OCI-LY3 (cell line): ENCODE results near the gene COMMD2.
A peak's percentile ranks its signal among the peaks of the same experiment; 100 is the strongest.

Experiments used
- H2AFZ ChIP-seq: fragments of 200-600, 300-600 bp; shearing (Covaris generic); 2 replicates; pipeline ENCODE4 v1.6.0; 2014; ENCODE audit warnings: antibody characterized with exemption, low read depth, low read length
- H3K27ac ChIP-seq: fragments of 200-600, 300-600 bp; sonication (generic); 2 replicates; pipeline ENCODE4 v1.5.1; 2014; ENCODE audit warnings: mild to moderate bottlenecking, low read length, moderate library complexity, mixed read lengths
- H3K27me3 ChIP-seq: fragments of 200-600, 300-600 bp; sonication (generic); 2 replicates; pipeline ENCODE4 v1.6.1; 2014; ENCODE audit warnings: low read depth, low read length, mixed read lengths
- H3K36me3 ChIP-seq: fragments of 200-600, 300-600 bp; sonication (generic); replicated peaks from 2 replicates; pipeline ENCODE3; 2014; ENCODE audit warnings: low read depth, low read length, mixed read lengths
- H3K4me1 ChIP-seq: fragments of 300-600, 200-600 bp; sonication (generic); 2 replicates; pipeline ENCODE4 v1.6.1; 2014; ENCODE audit warnings: low read length, mixed read lengths
- H3K4me2 ChIP-seq: fragments of 200-600, 300-600 bp; sonication (generic); 2 replicates; pipeline ENCODE4 v1.6.1; 2014; ENCODE audit warnings: low read length, mixed read lengths
- H3K4me3 ChIP-seq: fragments of 300-600, 200-600 bp; sonication (generic); 2 replicates; pipeline ENCODE4 v1.5.1; 2014; ENCODE audit warnings: antibody characterized with exemption, mild to moderate bottlenecking, low read length, moderate library complexity
- H3K79me2 ChIP-seq: fragments of 300-600, 200-600 bp; shearing (Covaris generic); 2 replicates; pipeline ENCODE4 v1.6.1; 2014; ENCODE audit warnings: mild to moderate bottlenecking, low read length, mixed read lengths
- H3K9ac ChIP-seq: fragments of 300-600, 200-600 bp; shearing (Covaris generic); 2 replicates; pipeline ENCODE4 v1.6.0; 2014; ENCODE audit warnings: mild to moderate bottlenecking, low read length, moderate library complexity
- H3K9me3 ChIP-seq: fragments of 200-600, 300-600 bp; shearing (Covaris generic); 2 replicates; pipeline ENCODE4 v1.6.1; 2014; ENCODE audit warnings: low read length, mixed read lengths; ENCODE audit not compliant: insufficient read depth
- H4K20me1 ChIP-seq: fragments of 200-600, 300-600 bp; sonication (generic); 2 replicates; pipeline ENCODE4 v1.6.1; 2016; ENCODE audit warnings: low read length, mixed read lengths; ENCODE audit not compliant: insufficient read depth
- EZH2phosphoT487 ChIP-seq: fragments of 200-600 bp; shearing (Covaris generic); IDR thresholded peaks from 2 replicates; pipeline ENCODE4 v1.6.1; 2018; ENCODE audit warnings: antibody characterized with exemption, mixed run types, low read depth
- TF ChIP-seq, protein P1 (sequence below): fragments of 200-600, 300-600 bp; sonication (generic); IDR thresholded peaks from 2 replicates; pipeline ENCODE4 v1.5.1; 2014; ENCODE audit warnings: antibody characterized with exemption, low read length, low read depth

Gene COMMD2

DNA sequence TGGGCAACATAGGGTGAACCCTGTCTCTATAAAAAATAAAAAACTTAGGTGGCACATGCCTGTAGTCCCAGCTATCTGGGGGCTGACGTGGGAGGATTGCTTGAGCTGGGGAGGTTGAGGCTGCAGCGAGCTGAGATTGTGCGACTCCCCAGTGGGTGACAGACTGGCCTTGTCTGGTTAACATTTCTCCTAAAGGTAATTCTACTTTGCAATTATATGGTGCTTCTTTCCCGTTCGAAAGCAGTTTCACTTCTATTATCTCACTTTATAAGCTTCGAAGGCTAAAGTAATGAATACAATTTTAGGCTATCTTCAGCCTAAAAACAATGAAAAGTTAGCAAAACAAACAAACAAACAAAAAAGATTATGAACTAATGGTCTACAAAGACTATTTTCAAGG lies 35.3 kb downstream of the COMMD2 start:
- no peaks in the 10 kb centered on the region for H3K36me3 ChIP-seq
- H4K20me1 ChIP-seq: no peaks in the 10 kb centered on the region
- no peaks in the 10 kb centered on the region for H3K79me2 ChIP-seq
- peak overlapping the region; percentile 76 for H3K4me3 ChIP-seq
- H3K9ac ChIP-seq: peak overlapping the region; percentile 54
- H3K27ac ChIP-seq: no peak overlapping the region
- 0 out of 2 replicates have a peak, but pooled peaks cover 5% of the 10 kb centered on the region for H3K9me3 ChIP-seq
- TF ChIP-seq, protein P1, sequence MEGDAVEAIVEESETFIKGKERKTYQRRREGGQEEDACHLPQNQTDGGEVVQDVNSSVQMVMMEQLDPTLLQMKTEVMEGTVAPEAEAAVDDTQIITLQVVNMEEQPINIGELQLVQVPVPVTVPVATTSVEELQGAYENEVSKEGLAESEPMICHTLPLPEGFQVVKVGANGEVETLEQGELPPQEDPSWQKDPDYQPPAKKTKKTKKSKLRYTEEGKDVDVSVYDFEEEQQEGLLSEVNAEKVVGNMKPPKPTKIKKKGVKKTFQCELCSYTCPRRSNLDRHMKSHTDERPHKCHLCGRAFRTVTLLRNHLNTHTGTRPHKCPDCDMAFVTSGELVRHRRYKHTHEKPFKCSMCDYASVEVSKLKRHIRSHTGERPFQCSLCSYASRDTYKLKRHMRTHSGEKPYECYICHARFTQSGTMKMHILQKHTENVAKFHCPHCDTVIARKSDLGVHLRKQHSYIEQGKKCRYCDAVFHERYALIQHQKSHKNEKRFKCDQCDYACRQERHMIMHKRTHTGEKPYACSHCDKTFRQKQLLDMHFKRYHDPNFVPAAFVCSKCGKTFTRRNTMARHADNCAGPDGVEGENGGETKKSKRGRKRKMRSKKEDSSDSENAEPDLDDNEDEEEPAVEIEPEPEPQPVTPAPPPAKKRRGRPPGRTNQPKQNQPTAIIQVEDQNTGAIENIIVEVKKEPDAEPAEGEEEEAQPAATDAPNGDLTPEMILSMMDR: no peak
- no peak for TF ChIP-seq EZH2phosphoT487
- peak overlapping the region; percentile 94 for H2AFZ ChIP-seq
- no peaks in the 10 kb centered on the region for H3K27me3 ChIP-seq
- peak overlapping the region; percentile 91 for H3K4me2 ChIP-seq
- 0 out of 2 replicates have a peak, but pooled peaks cover 4% of the 10 kb centered on the region for H3K4me1 ChIP-seq

DNA sequence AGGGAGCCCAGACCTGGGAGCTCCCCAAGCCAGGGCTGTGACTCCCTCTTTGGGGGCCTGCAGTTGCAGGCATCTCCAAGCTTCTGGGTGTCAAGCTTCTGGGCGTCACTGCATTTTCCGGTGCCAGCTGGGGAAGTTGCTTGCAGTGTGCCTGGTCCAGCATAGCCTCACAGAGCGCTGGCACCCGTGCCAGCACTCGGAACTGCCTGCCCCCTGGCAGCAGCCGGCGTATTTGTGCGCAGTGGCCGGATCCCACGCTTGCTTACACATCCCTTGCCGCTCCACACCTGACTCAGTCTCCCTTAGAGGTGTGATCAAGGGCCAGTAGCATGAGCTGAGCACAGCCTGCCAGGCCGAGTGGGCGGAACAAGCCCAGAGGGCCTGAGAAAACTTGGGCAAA lies 37.0 kb downstream of the COMMD2 start:
- no peak for TF ChIP-seq EZH2phosphoT487
- TF ChIP-seq, protein P1: no peak
- H3K79me2 ChIP-seq: no peaks in the 10 kb centered on the region
- H3K4me1 ChIP-seq: 0 out of 2 replicates have a peak, but pooled peaks cover 4% of the 10 kb centered on the region
- no peak overlapping the region for H2AFZ ChIP-seq
- no peaks in the 10 kb centered on the region for H3K27me3 ChIP-seq
- no peaks in the 10 kb centered on the region for H3K9me3 ChIP-seq
- no peak overlapping the region for H3K4me2 ChIP-seq
- no peak overlapping the region for H3K9ac ChIP-seq
- no peak overlapping the region for H3K27ac ChIP-seq
- H4K20me1 ChIP-seq: no peaks in the 10 kb centered on the region
- H3K4me3 ChIP-seq: no peak overlapping the region
- H3K36me3 ChIP-seq: no peaks in the 10 kb centered on the region

DNA sequence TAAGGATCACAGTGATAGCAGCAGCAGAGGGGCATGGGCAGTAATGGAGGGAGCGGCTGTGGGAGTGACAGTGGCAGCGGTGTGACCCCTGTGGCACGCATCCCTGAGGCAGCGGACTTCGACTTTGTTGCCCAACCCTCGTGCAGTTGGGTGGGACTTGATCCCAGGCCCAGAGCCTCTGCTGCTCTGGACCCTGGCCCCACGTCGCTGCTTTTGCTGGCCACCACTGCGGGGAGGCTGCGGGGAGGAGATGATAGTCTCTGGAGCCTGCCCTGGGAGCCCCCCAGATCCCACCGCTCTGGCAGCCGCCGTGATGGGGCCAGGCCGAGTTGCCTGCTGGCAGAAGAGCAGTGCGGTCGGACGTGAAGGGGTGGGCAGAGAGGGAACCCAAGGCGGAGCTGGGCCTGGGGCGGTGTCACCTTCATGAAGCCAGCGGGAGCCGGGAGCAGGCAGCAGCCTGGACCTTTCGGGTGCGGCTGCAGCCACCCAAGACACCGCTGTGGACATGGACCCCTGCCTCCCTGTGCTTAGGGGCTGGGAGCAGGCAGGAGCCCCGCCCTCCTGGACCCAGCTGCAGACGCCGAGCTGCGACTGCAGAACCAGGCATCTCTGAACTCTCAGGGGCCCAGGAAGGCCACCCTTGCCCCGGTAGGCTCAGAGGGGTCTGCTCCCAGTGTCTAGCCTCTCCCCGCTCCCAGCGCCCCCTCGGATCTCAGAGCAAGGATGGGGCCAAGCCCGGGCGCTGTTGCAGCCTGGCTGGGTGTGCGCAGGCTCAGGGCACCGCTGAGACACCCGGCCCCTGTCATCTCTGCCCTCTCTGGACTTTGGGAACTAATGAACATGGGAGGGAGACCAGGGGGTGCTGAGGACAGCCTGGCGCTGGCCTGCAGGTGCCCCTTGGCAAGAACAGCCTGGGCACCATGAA lies 38.3 kb downstream of the COMMD2 start:
- no peak overlapping the region for H3K27ac ChIP-seq
- no peaks in the 10 kb centered on the region for H3K27me3 ChIP-seq
- no peaks in the 10 kb centered on the region for H3K9me3 ChIP-seq
- H3K4me1 ChIP-seq: 0 out of 2 replicates have a peak, but pooled peaks cover 4% of the 10 kb centered on the region
- no peaks in the 10 kb centered on the region for H3K79me2 ChIP-seq
- no peak overlapping the region for H2AFZ ChIP-seq
- TF ChIP-seq, protein P1: no peak
- no peak for TF ChIP-seq EZH2phosphoT487
- no peaks in the 10 kb centered on the region for H4K20me1 ChIP-seq
- H3K4me3 ChIP-seq: no peak overlapping the region
- no peak overlapping the region for H3K9ac ChIP-seq
- no peak overlapping the region for H3K4me2 ChIP-seq
- H3K36me3 ChIP-seq: no peaks in the 10 kb centered on the region

DNA sequence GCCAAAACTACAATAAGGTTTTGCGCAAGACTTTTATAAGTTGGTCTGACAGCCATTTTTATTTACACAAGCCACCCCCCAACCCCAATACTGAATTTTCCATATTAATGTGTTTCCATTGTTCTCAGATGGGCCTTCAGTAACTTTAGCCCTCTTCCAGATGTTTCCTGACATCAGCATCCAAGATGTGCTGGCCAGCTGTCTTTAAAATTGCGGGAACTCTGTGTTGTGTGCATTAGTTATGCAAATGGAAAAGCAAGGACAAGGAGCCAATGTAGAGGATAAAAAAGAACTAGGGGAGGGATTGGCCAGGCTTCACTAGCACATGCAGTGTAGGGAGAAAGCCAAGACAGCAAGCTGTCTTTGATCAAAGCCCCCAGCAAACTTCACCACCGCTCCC lies 45.4 kb downstream of the COMMD2 start:
- peaks cover 12% of the 10 kb centered on the region for H3K4me1 ChIP-seq
- no peak overlapping the region for H3K4me3 ChIP-seq
- H3K27me3 ChIP-seq: no peaks in the 10 kb centered on the region
- H3K79me2 ChIP-seq: no peaks in the 10 kb centered on the region
- H4K20me1 ChIP-seq: no peaks in the 10 kb centered on the region
- TF ChIP-seq EZH2phosphoT487: no peak
- TF ChIP-seq, protein P1: no peak
- H3K4me2 ChIP-seq: no peak overlapping the region
- H3K9ac ChIP-seq: no peak overlapping the region
- no peak overlapping the region for H2AFZ ChIP-seq
- H3K27ac ChIP-seq: no peak overlapping the region
- H3K9me3 ChIP-seq: no peaks in the 10 kb centered on the region
- no peaks in the 10 kb centered on the region for H3K36me3 ChIP-seq
